Mesenchymal stem cell (in vitro differentiated cells and primary cell): Measurements from ENCODE around the gene CCL4L2. TPM values are rescaled to one million over a fixed set of nuclear protein-coding genes. Genes with fewer than 3 reads are reported as not detected.
"Not testable (repeated sequence)": the region's sequence is repeated elsewhere in the genome, so short reads cannot be mapped to it uniquely, and the experiment has no call there.

Experiments
- DNase-seq: peaks from one replicate; pipeline ENCODE4 v3.0.0-alpha.2; 2013
- H2AFZ ChIP-seq: one replicate; pipeline ENCODE4 v1.6.1; 2013; ENCODE audit warnings: low read depth, mild to moderate bottlenecking, control low read depth, inconsistent platforms, low read length, moderate library complexity
- H2AK5ac ChIP-seq: 2 replicates; pipeline ENCODE4 v1.6.1; 2013; ENCODE audit warnings: low read length, moderate library complexity, mild to moderate bottlenecking, inconsistent platforms; ENCODE audit not compliant: severe bottlenecking
- H2BK120ac ChIP-seq: one replicate; pipeline ENCODE4 v1.6.1; 2013; ENCODE audit warnings: low read depth, mild to moderate bottlenecking, inconsistent platforms, low read length, moderate library complexity
- H2BK12ac ChIP-seq, 2 experiments: one replicate each; pipeline ENCODE4 v1.6.1; 2013; ENCODE audit warnings: inconsistent platforms in 2 of 2, low read length in 2 of 2, mild to moderate bottlenecking in 2 of 2, moderate library complexity in 2 of 2, control low read depth in 1 of 2
- H2BK15ac ChIP-seq: one replicate; pipeline ENCODE4 v1.6.1; 2013; ENCODE audit warnings: mild to moderate bottlenecking, low read depth, inconsistent platforms; ENCODE audit not compliant: poor library complexity, severe bottlenecking
- H2BK5ac ChIP-seq: 2 replicates; pipeline ENCODE4 v1.6.1; 2013; ENCODE audit warnings: low read depth, mild to moderate bottlenecking, low read length, control low read depth, inconsistent platforms; ENCODE audit not compliant: poor library complexity, severe bottlenecking
- H3K14ac ChIP-seq, 2 experiments: one replicate each; pipeline ENCODE4 v1.6.1; 2013; ENCODE audit warnings: inconsistent platforms in 2 of 2, low read length in 2 of 2, control low read depth in 1 of 2, mild to moderate bottlenecking in 1 of 2, moderate library complexity in 1 of 2
- H3K18ac ChIP-seq, 2 experiments: one replicate each; pipeline ENCODE4 v1.6.1; 2013; ENCODE audit warnings: inconsistent platforms in 2 of 2, low read length in 2 of 2, control low read depth in 1 of 2, low read depth in 1 of 2, mild to moderate bottlenecking in 1 of 2
- H3K23ac ChIP-seq, 2 experiments: one replicate each; pipeline ENCODE4 v1.6.1; 2013; ENCODE audit warnings: inconsistent platforms in 2 of 2, low read length in 2 of 2, mild to moderate bottlenecking in 2 of 2, moderate library complexity in 2 of 2, control low read depth in 1 of 2
- H3K27ac ChIP-seq: 2 replicates; pipeline ENCODE4 v1.5.1; 2013; ENCODE audit warnings: mild to moderate bottlenecking, moderate library complexity, low read length, control low read depth, inconsistent platforms; ENCODE audit not compliant: poor library complexity, severe bottlenecking
- H3K27me3 ChIP-seq, 2 experiments: 2 replicates each; pipeline versions ENCODE4 v1.6.1 to v1.7.0; 2013; ENCODE audit warnings: low read length in 2 of 2, mild to moderate bottlenecking in 2 of 2, moderate library complexity in 2 of 2, control low read depth in 1 of 2, inconsistent platforms in 1 of 2; ENCODE audit not compliant: control insufficient read depth in 1 of 2, insufficient read depth in 1 of 2
- H3K36me3 ChIP-seq, 2 experiments: 2 replicates each; pipeline versions ENCODE4 v1.6.1 to v1.7.0; 2013; ENCODE audit warnings: low read length in 2 of 2, control low read depth in 1 of 2, inconsistent platforms in 1 of 2, low read depth in 1 of 2, mild to moderate bottlenecking in 1 of 2; ENCODE audit not compliant: insufficient read depth in 2 of 2, control insufficient read depth in 1 of 2
- H3K4ac ChIP-seq, 2 experiments: one replicate each; pipeline ENCODE4 v1.6.1; 2013; ENCODE audit warnings: inconsistent platforms in 2 of 2, low read length in 2 of 2, mild to moderate bottlenecking in 2 of 2, moderate library complexity in 2 of 2, control low read depth in 1 of 2, low read depth in 1 of 2
- H3K4me1 ChIP-seq: 2 replicates; pipeline ENCODE4 v1.6.1; 2013; ENCODE audit warnings: low read depth, low read length, control low read depth; ENCODE audit not compliant: control insufficient read depth, insufficient read depth
- H3K4me2 ChIP-seq: 2 replicates; pipeline ENCODE4 v1.6.1; 2013; ENCODE audit warnings: low read length, mild to moderate bottlenecking, inconsistent platforms; ENCODE audit not compliant: poor library complexity, severe bottlenecking
- H3K4me3 ChIP-seq, 2 experiments: 2 replicates each; pipeline versions ENCODE4 v1.5.1 to v1.7.0; 2013; ENCODE audit warnings: low read length in 2 of 2, mild to moderate bottlenecking in 2 of 2, control low read depth in 1 of 2, low read depth in 1 of 2; ENCODE audit not compliant: insufficient read depth in 1 of 2
- H3K79me1 ChIP-seq: replicated peaks from 2 replicates; pipeline ENCODE4 v1.6.1; 2013; ENCODE audit warnings: mild to moderate bottlenecking, control low read depth, low read length, inconsistent platforms; ENCODE audit not compliant: poor library complexity, severe bottlenecking
- H3K9ac ChIP-seq: 2 replicates; pipeline ENCODE4 v1.7.0; 2013; ENCODE audit warnings: mild to moderate bottlenecking, low read length, moderate library complexity
- H3K9me3 ChIP-seq: 2 replicates; pipeline ENCODE4 v1.7.0; 2013; ENCODE audit warnings: mild to moderate bottlenecking, low read length; ENCODE audit not compliant: control insufficient read depth
- H4K8ac ChIP-seq: one replicate; pipeline ENCODE4 v1.6.1; 2013; ENCODE audit warnings: inconsistent platforms, mild to moderate bottlenecking, low read length, moderate library complexity
- H4K91ac ChIP-seq: one replicate; pipeline ENCODE4 v1.6.1; 2013; ENCODE audit warnings: mild to moderate bottlenecking, low read length, inconsistent platforms
- WGBS: methylation state at CpG from one replicate; pipeline ENCODE4 v1.1.7; 2013; ENCODE audit warnings: mixed read lengths; 5-methylcytosine and 5-hydroxymethylcytosine counted together
- small RNA-seq: library from polyadenylated mRNA; stranded (forward); fragments of <200 nt; extraction: miRNeasy Mini kit (QIAGEN cat#:217004); gene quantifications from one replicate; pipeline ENCODE3, GENCODE V24; 2013; ENCODE audit warnings: low read depth

The CCL4L2 gene

DNA sequence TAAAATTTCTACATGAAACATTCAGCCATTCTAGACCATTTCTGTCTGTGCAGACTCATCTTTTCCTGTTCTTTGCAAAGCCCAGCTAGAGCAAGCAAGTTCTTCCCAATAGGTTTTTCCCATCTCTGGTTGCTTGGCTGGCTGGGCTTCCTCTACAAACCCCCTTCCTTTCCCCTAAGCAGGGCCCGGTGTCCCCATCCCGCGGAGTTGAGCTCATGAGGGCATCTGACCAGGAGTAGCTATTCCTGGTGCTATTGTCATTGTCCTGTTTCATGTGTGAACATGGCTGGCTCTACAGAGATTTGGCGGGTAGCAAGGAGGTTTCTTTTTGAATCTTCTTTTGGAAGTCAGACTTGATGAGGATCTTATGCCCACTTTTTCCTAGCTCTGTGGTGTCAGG lies 31.2 kb downstream of the CCL4L2 start:
- not testable (repeated sequence) for H3K36me3 ChIP-seq, H2BK5ac ChIP-seq, H4K8ac ChIP-seq, H2AK5ac ChIP-seq, H3K9ac ChIP-seq, H3K27ac ChIP-seq, H3K18ac ChIP-seq, H3K27me3 ChIP-seq, H3K14ac ChIP-seq, H3K9me3 ChIP-seq, H3K4ac ChIP-seq, H3K79me1 ChIP-seq, H2AFZ ChIP-seq, H3K4me2 ChIP-seq, H2BK15ac ChIP-seq, H4K91ac ChIP-seq, H3K4me3 ChIP-seq, H2BK120ac ChIP-seq, H3K23ac ChIP-seq, DNase-seq, H3K4me1 ChIP-seq, H2BK12ac ChIP-seq
- WGBS, result no CpG with 5 or more reads among the region's 4 CpGs

Small RNA genes lying within 50 kb of the gene (small RNA-seq; reads per million reads assigned to genes)
- not detected for gene AC243829.3
- not detected for gene AC243829.6
